HepG2 (cell line): ENCODE data around the gene ROBO2. TPM values are rescaled to one million over a fixed set of nuclear protein-coding genes. Genes with fewer than 3 reads are reported as not detected.

Source experiments
- ATAC-seq: fragments of 200-7000 bp; cut with Tn5 transposase; 3 replicates; pipeline ENCODE4 v1.9.1; 2020; ENCODE audit warnings: mild to moderate bottlenecking, moderate library complexity
- BruUV-seq: library from RNA; stranded (reverse); fragments of 400-500 nt; replicated peaks from 2 replicates; lab custom pipeline; 2021; lab: Mats Ljungman, UMichigan
- CTCF ChIA-PET: fragments of 300-600 bp; formaldehyde crosslinking; extraction: SDS; loops from one replicate; lab custom pipeline; 2021; ENCODE audit warnings: low total read pairs, inconsistent platforms, low intra/inter-chr PET ratio; lab: Yijun Ruan, JAX
- POLR2A ChIA-PET: fragments of 350-600 bp; sonication (Branson Sonifier 250); formaldehyde crosslinking; loops from one replicate; lab custom pipeline; 2020; ENCODE audit warnings: antibody characterized with exemption, inconsistent platforms; lab: Yijun Ruan, JAX
- DNase-seq: peaks from one replicate; pipeline ENCODE4 v3.0.0-alpha.2; 2015; ENCODE audit warnings: low spot score
- FAIRE-seq: peaks from 3 replicates; lab custom pipeline; 2011; peaks lifted over from hg19 to GRCh38; lab: Jason Lieb, UNC
- H2AFZ ChIP-seq: one replicate; pipeline ENCODE4 v1.6.1; 2011; ENCODE audit warnings: low read length, inconsistent platforms
- H3K27ac ChIP-seq: fragments of 300-600 bp; 3 replicates; pipeline ENCODE4 v1.8.0; 2011; ENCODE audit warnings: mixed run types, mild to moderate bottlenecking, mixed read lengths, low read length, inconsistent platforms; ENCODE audit not compliant: insufficient read depth; ENCODE audit errors: extremely low read length
- H3K27me3 ChIP-seq, 2 experiments: fragments of 200-600 bp in 1 of 2; 2 replicates in 1 of 2; 3 replicates in 1 of 2; pipeline versions ENCODE4 v1.6.0 to v1.8.0; 2011; ENCODE audit warnings: low read length in 2 of 2, mild to moderate bottlenecking in 2 of 2, moderate library complexity in 2 of 2, inconsistent platforms in 1 of 2; ENCODE audit not compliant: insufficient read depth in 2 of 2, control insufficient read depth in 1 of 2
- H3K36me3 ChIP-seq, 2 experiments: fragments of 200-600 bp in 1 of 2; replicated peaks in 1 of 2; 2 replicates in 1 of 2; 3 replicates in 1 of 2; pipeline versions ENCODE4 v1.5.1 to v1.8.0; 2011; ENCODE audit warnings: low read length in 2 of 2, inconsistent platforms in 1 of 2; ENCODE audit not compliant: insufficient read depth in 2 of 2, control insufficient read depth in 1 of 2
- H3K4me1 ChIP-seq: 2 replicates; pipeline ENCODE4 v1.5.1; 2012; ENCODE audit warnings: low read length, inconsistent platforms; ENCODE audit not compliant: insufficient read depth
- H3K4me2 ChIP-seq: 2 replicates; pipeline ENCODE4 v1.6.0; 2011; ENCODE audit warnings: low read depth, low read length, inconsistent platforms
- H3K4me3 ChIP-seq, 3 experiments: fragments of 200-600 bp in 1 of 3; sonication (generic), shearing (Covaris generic) in 1 of 3; replicated peaks in 1 of 3; 2 replicates each; pipeline ENCODE4 v1.5.1; 2011 to 2016; ENCODE audit warnings: low read length in 3 of 3, inconsistent platforms in 2 of 3, low read depth in 2 of 3, mild to moderate bottlenecking in 2 of 3, control low read depth in 1 of 3, mixed read lengths in 1 of 3; ENCODE audit not compliant: insufficient read depth in 1 of 3
- H3K79me2 ChIP-seq: one replicate; pipeline ENCODE4 v1.6.1; 2011; ENCODE audit warnings: low read length, inconsistent platforms; ENCODE audit not compliant: insufficient read depth
- H3K9ac ChIP-seq: 2 replicates; pipeline ENCODE4 v1.6.0; 2011; ENCODE audit warnings: mild to moderate bottlenecking, low read depth, low read length, inconsistent platforms; ENCODE audit not compliant: insufficient read depth
- H3K9me3 ChIP-seq: 2 replicates; pipeline ENCODE4 v1.5.1; 2012; ENCODE audit warnings: mild to moderate bottlenecking, low read length
- H4K20me1 ChIP-seq: 2 replicates; pipeline ENCODE4 v1.6.0; 2011; ENCODE audit warnings: inconsistent platforms, mild to moderate bottlenecking, low read length, moderate library complexity; ENCODE audit not compliant: insufficient read depth
- CTCF ChIP-seq: sonication (generic); formaldehyde crosslinking; IDR thresholded peaks from 2 replicates; pipeline ENCODE4 v1.5.0; 2020; ENCODE audit warnings: mild to moderate bottlenecking, missing genetic modification reagents, moderate library complexity
- FIP1L1 ChIP-seq: fragments of 200-400 bp; formaldehyde crosslinking; IDR thresholded peaks from 2 replicates; pipeline ENCODE4 v1.6.1; 2018; ENCODE audit warnings: low read depth, mild to moderate bottlenecking, low read length, moderate library complexity, borderline replicate concordance; ENCODE audit not compliant: insufficient read depth
- PHF5A ChIP-seq: IDR thresholded peaks from one replicate; pipeline ENCODE4 v1.6.1; 2018; ENCODE audit warnings: low read depth, missing genetic modification reagents; ENCODE audit not compliant: unreplicated experiment
- PLSCR1 ChIP-seq: sonication (generic); formaldehyde crosslinking; IDR thresholded peaks from 2 replicates; pipeline ENCODE4 v1.5.0; 2020; ENCODE audit warnings: missing genetic modification reagents, mild to moderate bottlenecking, borderline replicate concordance
- RELA ChIP-seq: sonication (generic); formaldehyde crosslinking; IDR thresholded peaks from 2 replicates; pipeline ENCODE4 v1.4.0; 2020; ENCODE audit warnings: missing genetic modification reagents
- STAT6 ChIP-seq: sonication (generic); formaldehyde crosslinking; IDR thresholded peaks from 2 replicates; pipeline ENCODE4 v1.4.0; 2020; ENCODE audit warnings: missing genetic modification reagents, mild to moderate bottlenecking, borderline replicate concordance
- ZFP37 ChIP-seq: sonication (generic); formaldehyde crosslinking; IDR thresholded peaks from 2 replicates; pipeline ENCODE4 v1.4.0; 2020; ENCODE audit warnings: missing genetic modification reagents, borderline replicate concordance
- ZNF282 ChIP-seq: fragments of 450-650 bp; IDR thresholded peaks from 2 replicates; pipeline ENCODE4 v1.6.1; 2018; ENCODE audit not compliant: partially characterized antibody
- WGBS: methylation state at CpG from one replicate; pipeline ENCODE4 v1.1.6; 2017; ENCODE audit warnings: low lambda C conversion rate; 5-methylcytosine and 5-hydroxymethylcytosine counted together
- in situ Hi-C: cut with HindIII; loops from 2 replicates; pipeline ENCODE4 v1.10.0; 2017; ENCODE audit warnings: low pct_unique_long_range_greater_than_20kb; ENCODE audit not compliant: extremely low pct_ligation_motif_present
- intact Hi-C: fragments of 100-400 bp; cut with micrococcal nuclease; formaldehyde crosslinking; loops from one replicate; pipeline ENCODE4 v1.10.0; 2022; ENCODE audit not compliant: unreplicated experiment
- polyA plus RNA-seq, 8 experiments: library from polyadenylated mRNA; depleted of rRNA in 3 of 8; stranded (reverse) in 7 of 8; unstranded in 1 of 8; fragments of >200 nt; fragmentation: Illumina TruSeq in 4 of 8; extraction: Trizol in 4 of 8; gene quantifications; 2 replicates each; pipeline versions ENCODE4 v1.2.1 to v1.2.3, GENCODE V29; 2011 to 2016; ENCODE audit warnings: low read depth in 4 of 8, missing spikeins in 1 of 8, mixed read lengths in 1 of 8; ENCODE audit not compliant: insufficient read depth in 1 of 8
- total RNA-seq, 5 experiments: library from RNA; depleted of rRNA; stranded (reverse); fragments of >200 nt; fragmentation: Illumina TruSeq; extraction: Trizol; gene quantifications; 2 replicates each; pipeline ENCODE4 v1.2.3, GENCODE V29; 2016; ENCODE audit warnings: low read depth in 1 of 5

ROBO2 gene
- total and polyA plus RNA-seq, 2 of the 13 experiments (the other 11 are each of a cell fraction or from before 2014, with no cell fraction given) = not detected

GRCh38 chr3:77227567-77227966 lies 187.7 kb downstream of the ROBO2 start:
- ATAC-seq = no peak
- Histone ChIP-seq H2AFZ (no peak overlapping the region), H3K4me1 (no peaks in the 10 kb centered on the region), H3K27me3 (no peaks in the 10 kb centered on the region), H3K79me2 (no peaks in the 10 kb centered on the region), H3K9ac (no peak overlapping the region), H3K36me3 (no peaks in the 10 kb centered on the region), H3K4me3 (no peak overlapping the region), H3K9me3 (no peaks in the 10 kb centered on the region), H3K27ac (no peak overlapping the region), H3K4me2 (no peak overlapping the region), H4K20me1 (no peaks in the 10 kb centered on the region)
- ChIA-PET CTCF (no interaction called here), POLR2A (no interaction called here)
- in situ Hi-C loops (no loop called here), intact Hi-C loops (no loop called here)
- TF ChIP-seq ZNF282 (no peak), PHF5A (CRISPR knock-in tag) (no peak), FIP1L1 (no peak), RELA (CRISPR knock-in tag) (no peak), PLSCR1 (no peak), CTCF (CRISPR knock-in tag) (no peak), STAT6 (CRISPR knock-in tag) (no peak), ZFP37 (CRISPR knock-in tag) (no peak)
- WGBS = 3% methylated on average over 2 of the region's 2 CpGs
- no peak for FAIRE-seq
- no peak for DNase-seq
- BruUV-seq = no TSS peak
